GM12891 (cell line): ENCODE measurements around the gene TKTL1.

Experiments
- PAX5 ChIP-seq: IDR thresholded peaks from 2 replicates; pipeline ENCODE4 v1.6.1; 2011; ENCODE audit warnings: low read length, moderate library complexity, mild to moderate bottlenecking; ENCODE audit not compliant: insufficient read depth, severe bottlenecking
- POLR2A ChIP-seq: IDR thresholded peaks from 2 replicates; pipeline ENCODE4 v1.6.1; 2011; ENCODE audit warnings: low read depth, low read length, control low read depth
- POLR2AphosphoS5 ChIP-seq: IDR thresholded peaks from 2 replicates; pipeline ENCODE4 v1.6.1; 2011; ENCODE audit warnings: low read depth, low read length, control low read depth
- POU2F2 ChIP-seq: IDR thresholded peaks from 2 replicates; pipeline ENCODE4 v1.6.1; 2011; ENCODE audit warnings: low read depth, mild to moderate bottlenecking, control low read depth, low read length, moderate library complexity
- SPI1 ChIP-seq: IDR thresholded peaks from 2 replicates; pipeline ENCODE4 v1.6.1; 2011; ENCODE audit warnings: low read depth, low read length, control low read depth
- TAF1 ChIP-seq: IDR thresholded peaks from 2 replicates; pipeline ENCODE4 v1.6.1; 2011; ENCODE audit warnings: low read depth, low read length, control low read depth

GRCh38 chrX:154354013-154354412, 58.4 kb downstream of the TKTL1 start:
- no peak for TF ChIP-seq POLR2A
- TF ChIP-seq POLR2AphosphoS5: no peak
- TF ChIP-seq SPI1: no peak
- no peak for TF ChIP-seq TAF1
- no peak for TF ChIP-seq POU2F2
- no peak for TF ChIP-seq PAX5
